ENCODE data around the gene C2orf72. TPM values are rescaled to one million over a fixed set of nuclear protein-coding genes. Genes with fewer than 3 reads are reported as not detected.
"Not testable (repeated sequence)": the region's sequence is repeated elsewhere in the genome, so short reads cannot be mapped to it uniquely, and the experiment has no call there.

The C2orf72 gene
- total and polyA plus RNA-seq, 2 donors, result 0.02 to 0.05 TPM

GRCh38 chr2:231025059-231025458 is 12.3 kb upstream of the C2orf72 start:
- not testable (repeated sequence) for H3K4me3 ChIP-seq (ENCODE audit: low read length in 2 of 2); DNase-seq (ENCODE audit: low read depth in 6 of 9, low spot score in 9 of 9); H3K4me1 ChIP-seq (ENCODE audit: control insufficient read depth in 2 of 2, insufficient read depth in 2 of 2, low read length in 2 of 2); H3K9me3 ChIP-seq (ENCODE audit: control insufficient read depth in 2 of 2, insufficient read depth in 1 of 2, low read length in 1 of 2); H3K27me3 ChIP-seq (ENCODE audit: control insufficient read depth in 2 of 2, insufficient read depth in 1 of 2, low read length in 1 of 2); H3K27ac ChIP-seq (ENCODE audit: low read depth in 1 of 2, low read length in 1 of 2); H3K36me3 ChIP-seq (ENCODE audit: control insufficient read depth in 2 of 2, insufficient read depth in 2 of 2, low read length in 1 of 2)
- WGBS, result 98% methylated on average over 3 of the region's 3 CpGs

- Histone ChIP-seq H3K9me3 (ENCODE audit: control insufficient read depth in 2 of 2, insufficient read depth in 1 of 2, low read length in 1 of 2) (no peaks in the 10 kb centered on the region), H3K27ac (ENCODE audit: low read depth in 1 of 2, low read length in 1 of 2) (no peak overlapping the region), H3K36me3 (ENCODE audit: control insufficient read depth in 2 of 2, insufficient read depth in 2 of 2, low read length in 1 of 2) (no peaks in the 10 kb centered on the region), H3K4me1 (ENCODE audit: control insufficient read depth in 2 of 2, insufficient read depth in 2 of 2, low read length in 2 of 2) (no peaks in the 10 kb centered on the region), H3K27me3 (ENCODE audit: control insufficient read depth in 2 of 2, insufficient read depth in 1 of 2, low read length in 1 of 2) (peaks cover 4 to 23% of the 10 kb centered on the region in 2 donors), H3K4me3 (ENCODE audit: low read length in 2 of 2) (no peak overlapping the region)
- no peak for DNase-seq (ENCODE audit: low read depth in 6 of 9, low spot score in 9 of 9)
Observed at GRCh38 chr2:231028889-231029288, 8.4 kb upstream of the C2orf72 start.

GRCh38 chr2:231029563-231029962 is 7.8 kb upstream of the C2orf72 start:
- 93% methylated on average over 9 of the region's 9 CpGs for WGBS
- no peak overlapping the region for H3K4me3 ChIP-seq (ENCODE audit: low read length in 2 of 2)
- no peak overlapping the region for H3K27ac ChIP-seq (ENCODE audit: low read depth in 1 of 2, low read length in 1 of 2)
- no peak for DNase-seq (ENCODE audit: low read depth in 6 of 9, low spot score in 9 of 9)
- H3K9me3 ChIP-seq (ENCODE audit: control insufficient read depth in 2 of 2, insufficient read depth in 1 of 2, low read length in 1 of 2), result no peaks in the 10 kb centered on the region
- no peaks in the 10 kb centered on the region for H3K4me1 ChIP-seq (ENCODE audit: control insufficient read depth in 2 of 2, insufficient read depth in 2 of 2, low read length in 2 of 2)
- H3K27me3 ChIP-seq (ENCODE audit: control insufficient read depth in 2 of 2, insufficient read depth in 1 of 2, low read length in 1 of 2), result peaks cover 4 to 29% of the 10 kb centered on the region in 2 donors
- H3K36me3 ChIP-seq (ENCODE audit: control insufficient read depth in 2 of 2, insufficient read depth in 2 of 2, low read length in 1 of 2), result no peaks in the 10 kb centered on the region

- Histone ChIP-seq H3K9me3 (ENCODE audit: control insufficient read depth in 2 of 2, insufficient read depth in 1 of 2, low read length in 1 of 2) (no peaks in the 10 kb centered on the region), H3K27me3 (ENCODE audit: control insufficient read depth in 2 of 2, insufficient read depth in 1 of 2, low read length in 1 of 2) (peaks cover 7 to 40% of the 10 kb centered on the region in 2 donors), H3K4me1 (ENCODE audit: control insufficient read depth in 2 of 2, insufficient read depth in 2 of 2, low read length in 2 of 2) (no peaks in the 10 kb centered on the region), H3K36me3 (ENCODE audit: control insufficient read depth in 2 of 2, insufficient read depth in 2 of 2, low read length in 1 of 2) (no peaks in the 10 kb centered on the region), H3K4me3 (ENCODE audit: low read length in 2 of 2) (no peak overlapping the region), H3K27ac (ENCODE audit: low read depth in 1 of 2, low read length in 1 of 2) (no peak overlapping the region)
- DNase-seq (ENCODE audit: low read depth in 6 of 9, low spot score in 9 of 9), result no peak
- WGBS, result 88% methylated on average over 3 of the region's 3 CpGs
Observed at GRCh38 chr2:231030725-231031124, 6.6 kb upstream of the C2orf72 start.

GRCh38 chr2:231032575-231033140 is 4.7 kb upstream of the C2orf72 start:
- Histone ChIP-seq H3K4me3 (ENCODE audit: low read length in 2 of 2) (no peak overlapping the region), H3K9me3 (ENCODE audit: control insufficient read depth in 2 of 2, insufficient read depth in 1 of 2, low read length in 1 of 2) (no peaks in the 10 kb centered on the region), H3K27ac (ENCODE audit: low read depth in 1 of 2, low read length in 1 of 2) (no peak overlapping the region), H3K27me3 (ENCODE audit: control insufficient read depth in 2 of 2, insufficient read depth in 1 of 2, low read length in 1 of 2) (peaks cover 26 to 56% of the 10 kb centered on the region in 2 donors), H3K4me1 (ENCODE audit: control insufficient read depth in 2 of 2, insufficient read depth in 2 of 2, low read length in 2 of 2) (no peaks in the 10 kb centered on the region), H3K36me3 (ENCODE audit: control insufficient read depth in 2 of 2, insufficient read depth in 2 of 2, low read length in 1 of 2) (no peaks in the 10 kb centered on the region)
- DNase-seq (ENCODE audit: low read depth in 6 of 9, low spot score in 9 of 9), result no peak
- 80% methylated on average over 5 of the region's 5 CpGs for WGBS

- H3K4me3 ChIP-seq (ENCODE audit: low read length in 2 of 2), result no peak overlapping the region
- H3K27me3 ChIP-seq (ENCODE audit: control insufficient read depth in 2 of 2, insufficient read depth in 1 of 2, low read length in 1 of 2), result peaks cover 33 to 58% of the 10 kb centered on the region in 2 donors
- H3K27ac ChIP-seq (ENCODE audit: low read depth in 1 of 2, low read length in 1 of 2), result no peak overlapping the region
- H3K4me1 ChIP-seq (ENCODE audit: control insufficient read depth in 2 of 2, insufficient read depth in 2 of 2, low read length in 2 of 2), result peaks cover 0 to 3% of the 10 kb centered on the region in 2 donors
- H3K36me3 ChIP-seq (ENCODE audit: control insufficient read depth in 2 of 2, insufficient read depth in 2 of 2, low read length in 1 of 2), result no peaks in the 10 kb centered on the region
- 88% methylated on average over 11 of the region's 11 CpGs for WGBS
- no peaks in the 10 kb centered on the region for H3K9me3 ChIP-seq (ENCODE audit: control insufficient read depth in 2 of 2, insufficient read depth in 1 of 2, low read length in 1 of 2)
- DNase-seq (ENCODE audit: low read depth in 6 of 9, low spot score in 9 of 9), result no peak
Observed at GRCh38 chr2:231033147-231034132, 3.9 kb upstream of the C2orf72 start.

- 40% methylated on average over 4 of the region's 4 CpGs for WGBS
- H3K27me3 ChIP-seq (ENCODE audit: control insufficient read depth in 2 of 2, insufficient read depth in 1 of 2, low read length in 1 of 2), result peaks cover 41 to 68% of the 10 kb centered on the region in 2 donors
Observed at GRCh38 chr2:231034291-231034882, 2.9 kb upstream of the C2orf72 start.

GRCh38 chr2:231036131-231036530 is 1.2 kb upstream of the C2orf72 start:
- Histone ChIP-seq H3K4me3 (ENCODE audit: low read length in 2 of 2) (no peak overlapping the region), H3K27ac (ENCODE audit: low read depth in 1 of 2, low read length in 1 of 2) (no peak overlapping the region), H3K27me3 (ENCODE audit: control insufficient read depth in 2 of 2, insufficient read depth in 1 of 2, low read length in 1 of 2) (peaks cover 48 to 85% of the 10 kb centered on the region in 2 donors), H3K9me3 (ENCODE audit: control insufficient read depth in 2 of 2, insufficient read depth in 1 of 2, low read length in 1 of 2) (no peaks in the 10 kb centered on the region), H3K4me1 (ENCODE audit: control insufficient read depth in 2 of 2, insufficient read depth in 2 of 2, low read length in 2 of 2) (peaks cover 0 to 3% of the 10 kb centered on the region in 2 donors), H3K36me3 (ENCODE audit: control insufficient read depth in 2 of 2, insufficient read depth in 2 of 2, low read length in 1 of 2) (no peaks in the 10 kb centered on the region)
- DNase-seq (ENCODE audit: low read depth in 6 of 9, low spot score in 9 of 9), result no peak
- WGBS, result 92% methylated on average over 4 of the region's 4 CpGs

More at GRCh38 chr2:231034291-231034882, 2.9 kb upstream of the C2orf72 start:
- Histone ChIP-seq H3K27ac (ENCODE audit: low read depth in 1 of 2, low read length in 1 of 2) (no peak overlapping the region), H3K4me3 (ENCODE audit: low read length in 2 of 2) (no peak overlapping the region), H3K36me3 (ENCODE audit: control insufficient read depth in 2 of 2, insufficient read depth in 2 of 2, low read length in 1 of 2) (no peaks in the 10 kb centered on the region), H3K4me1 (ENCODE audit: control insufficient read depth in 2 of 2, insufficient read depth in 2 of 2, low read length in 2 of 2) (peaks cover 0 to 3% of the 10 kb centered on the region in 2 donors), H3K9me3 (ENCODE audit: control insufficient read depth in 2 of 2, insufficient read depth in 1 of 2, low read length in 1 of 2) (no peaks in the 10 kb centered on the region)
- DNase-seq (ENCODE audit: low read depth in 6 of 9, low spot score in 9 of 9), result no peak

- Histone ChIP-seq H3K4me3 (ENCODE audit: low read length in 2 of 2) (no peak overlapping the region), H3K27ac (ENCODE audit: low read depth in 1 of 2, low read length in 1 of 2) (no peak overlapping the region), H3K36me3 (ENCODE audit: control insufficient read depth in 2 of 2, insufficient read depth in 2 of 2, low read length in 1 of 2) (no peaks in the 10 kb centered on the region), H3K9me3 (ENCODE audit: control insufficient read depth in 2 of 2, insufficient read depth in 1 of 2, low read length in 1 of 2) (no peaks in the 10 kb centered on the region), H3K27me3 (ENCODE audit: control insufficient read depth in 2 of 2, insufficient read depth in 1 of 2, low read length in 1 of 2) (peaks cover 48 to 90% of the 10 kb centered on the region in 2 donors), H3K4me1 (ENCODE audit: control insufficient read depth in 2 of 2, insufficient read depth in 2 of 2, low read length in 2 of 2) (peaks cover 0 to 3% of the 10 kb centered on the region in 2 donors)
- WGBS, result 74% methylated on average over 12 of the region's 12 CpGs
- DNase-seq (ENCODE audit: low read depth in 6 of 9, low spot score in 9 of 9), result no peak
Observed at GRCh38 chr2:231036578-231037106, 681 bp upstream of the C2orf72 start.
